Stimulated activated CD4-positive, alpha-beta T cell treated with anti-CD3 and anti-CD28 coated beads, Interleukin-2, amount 100 ng/mL, for 48 hours (primary cell): Measurements from ENCODE around the gene ISOC2.
A peak's percentile ranks its signal among the peaks of the same experiment; 100 is the strongest.

ENCODE experiments used
- DNase-seq, 2 donors: peaks; one replicate each; pipeline ENCODE4 v3.0.0-alpha.2; 2020

Gene ISOC2

DNA sequence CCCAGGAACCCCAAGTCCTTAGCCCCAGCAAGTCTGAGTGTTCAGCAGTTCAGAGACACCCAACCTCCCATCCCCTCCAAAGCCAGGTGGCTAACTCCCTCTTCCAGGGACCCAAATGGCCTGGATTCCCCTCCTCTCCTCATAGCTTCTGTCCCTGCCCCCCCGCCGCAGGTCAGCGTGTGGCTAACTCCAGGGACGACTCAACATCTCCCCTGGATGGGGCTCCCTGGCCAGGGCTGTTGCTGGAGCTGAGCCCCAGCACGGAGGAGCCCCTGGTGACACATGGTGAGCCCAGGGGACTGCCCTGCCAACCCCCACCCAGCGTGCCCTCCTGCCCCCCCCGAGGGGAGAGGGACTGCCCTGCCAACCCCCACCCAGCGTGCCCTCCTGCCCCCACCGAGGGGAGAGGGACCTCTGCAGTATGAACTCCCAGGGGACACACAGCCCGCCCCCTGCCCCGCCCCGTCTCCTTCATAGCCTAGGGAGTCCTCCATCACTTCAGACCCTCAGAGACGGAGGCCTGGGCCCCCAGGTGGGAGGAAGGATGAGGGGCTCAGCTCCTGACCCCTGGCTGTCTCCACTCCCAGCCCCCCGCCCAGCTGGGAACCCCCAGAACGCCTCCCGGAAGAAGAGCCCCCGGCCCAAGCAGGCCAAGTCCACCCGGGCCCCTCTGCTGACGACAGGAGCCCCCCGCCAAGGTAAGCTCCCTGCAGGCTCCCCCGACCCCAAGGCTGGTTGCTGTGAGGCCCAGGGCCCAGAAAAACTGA, 28.5 kb upstream of the ISOC2 start:
- no peak for DNase-seq

DNA sequence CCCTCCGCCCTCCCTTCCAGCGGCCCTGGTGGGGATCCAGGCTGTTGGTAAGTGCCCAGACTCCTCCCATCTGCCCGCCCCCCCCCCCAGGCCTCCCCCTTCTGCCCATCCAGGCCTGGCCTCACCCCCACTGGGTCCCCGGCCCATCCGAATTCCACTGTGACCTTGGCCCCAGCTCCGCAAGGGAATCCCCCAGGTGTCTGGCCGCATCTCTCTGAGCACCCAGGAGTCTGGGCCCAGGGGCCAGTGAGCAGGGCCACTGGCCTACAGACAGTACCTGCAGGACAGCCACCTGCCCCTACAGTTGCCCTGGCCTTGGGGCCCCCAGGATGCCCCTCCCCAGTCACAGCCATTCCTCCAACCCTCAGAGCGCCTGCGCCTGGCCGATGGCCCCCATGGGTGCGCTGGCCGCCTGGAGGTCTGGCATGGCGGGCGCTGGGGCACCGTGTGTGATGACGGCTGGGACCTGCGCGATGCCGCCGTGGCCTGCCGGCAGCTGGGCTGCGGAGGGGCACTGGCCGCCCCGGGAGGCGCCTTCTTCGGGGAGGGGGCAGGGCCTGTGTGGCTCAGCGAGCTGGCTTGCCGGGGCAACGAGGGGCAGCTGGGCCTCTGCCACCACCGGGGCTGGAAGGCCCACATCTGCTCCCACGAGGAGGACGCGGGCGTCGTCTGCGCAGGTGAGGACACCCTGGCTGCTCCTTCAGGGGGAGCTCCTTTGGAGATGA, 27.7 kb upstream of the ISOC2 start:
- no peak for DNase-seq

DNA sequence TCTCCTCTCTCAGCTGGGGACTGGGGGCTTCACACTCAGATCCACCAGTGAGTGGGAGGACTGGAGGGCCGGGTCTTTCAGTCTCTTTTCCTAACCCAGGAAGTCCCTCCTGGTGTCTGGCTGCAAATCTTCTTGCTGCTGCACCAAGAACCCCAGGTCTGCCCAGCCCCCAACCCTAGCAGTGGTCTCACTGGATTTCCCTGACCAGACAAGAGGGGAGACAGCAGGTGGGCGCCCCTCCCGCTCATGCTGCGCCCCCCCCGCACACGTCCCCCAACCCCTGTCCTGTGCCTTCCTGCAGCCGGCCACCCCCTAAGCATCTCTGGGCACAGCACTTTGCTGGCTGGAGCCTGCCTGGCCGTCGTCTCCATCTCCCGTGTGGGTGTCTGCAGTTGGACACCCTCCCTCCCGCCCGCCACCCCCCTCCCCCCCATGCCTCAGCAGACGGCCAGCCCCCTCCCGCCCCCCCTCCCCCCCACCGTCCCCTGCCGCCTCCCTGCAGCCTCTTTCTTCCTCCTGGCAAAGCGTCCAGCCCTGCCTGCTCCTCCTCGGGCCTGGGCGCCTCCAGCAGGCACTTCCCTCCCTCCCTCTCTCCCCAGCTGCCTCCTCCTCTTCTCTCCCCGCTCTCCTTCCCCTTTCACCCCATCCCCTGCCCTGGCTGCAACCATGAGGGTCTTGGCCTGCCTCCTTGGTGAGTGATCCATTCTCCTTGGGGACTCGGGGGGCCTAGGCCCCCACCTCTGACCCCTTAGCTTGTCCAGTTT, 26.7 kb upstream of the ISOC2 start, which contains the start of gene SSC5D:
TSS of gene SSC5D (plus strand) at position 513 of the 764 bp plus-strand sequence. CDS start at position 667, 154 bp downstream.
- no peak for DNase-seq

GRCh38 chr19:55486971-55487923, 25.8 kb upstream of the ISOC2 start:
- peak; percentile 52 to 54 for DNase-seq

DNA sequence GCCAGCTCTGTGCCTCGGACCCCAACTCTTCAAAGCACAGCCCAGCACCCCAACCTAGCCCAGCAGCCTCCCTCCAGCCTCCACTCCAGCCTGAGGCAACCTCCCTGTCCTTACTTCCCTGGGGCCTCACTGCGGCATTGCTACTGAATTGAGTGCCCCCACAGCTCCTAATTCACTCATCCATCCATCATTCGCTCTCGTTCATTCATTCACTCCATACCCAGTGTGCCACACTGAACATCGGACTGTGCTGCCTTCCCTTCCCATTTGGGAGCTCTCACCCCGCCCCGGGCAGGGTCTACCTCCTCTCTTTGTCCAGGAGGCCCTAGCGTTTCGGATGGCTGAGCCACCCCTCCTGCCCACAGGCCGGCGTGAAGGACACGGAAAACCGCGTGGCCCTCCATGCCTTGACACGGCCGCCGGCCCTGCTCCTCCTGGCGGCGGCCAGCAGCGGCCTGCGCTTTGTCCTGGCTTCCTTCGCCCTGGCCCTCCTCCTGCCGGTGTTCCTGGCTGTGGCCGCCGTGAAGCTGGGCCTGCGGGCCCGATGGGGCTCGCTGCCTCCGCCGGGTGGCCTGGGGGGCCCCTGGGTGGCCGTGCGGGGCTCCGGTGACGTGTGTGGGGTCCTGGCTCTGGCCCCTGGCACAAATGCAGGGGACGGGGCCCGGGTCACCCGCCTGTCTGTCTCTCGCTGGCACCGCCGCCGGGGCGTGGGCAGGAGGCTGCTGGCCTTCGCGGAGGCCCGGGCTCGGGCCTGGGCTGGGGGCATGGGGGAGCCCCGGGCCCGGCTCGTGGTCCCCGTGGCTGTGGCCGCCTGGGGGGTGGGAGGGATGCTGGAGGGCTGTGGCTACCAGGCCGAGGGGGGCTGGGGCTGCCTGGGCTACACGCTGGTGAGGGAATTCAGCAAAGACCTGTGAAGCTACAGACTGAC, 24.9 kb upstream of the ISOC2 start:
- no peak for DNase-seq

DNA sequence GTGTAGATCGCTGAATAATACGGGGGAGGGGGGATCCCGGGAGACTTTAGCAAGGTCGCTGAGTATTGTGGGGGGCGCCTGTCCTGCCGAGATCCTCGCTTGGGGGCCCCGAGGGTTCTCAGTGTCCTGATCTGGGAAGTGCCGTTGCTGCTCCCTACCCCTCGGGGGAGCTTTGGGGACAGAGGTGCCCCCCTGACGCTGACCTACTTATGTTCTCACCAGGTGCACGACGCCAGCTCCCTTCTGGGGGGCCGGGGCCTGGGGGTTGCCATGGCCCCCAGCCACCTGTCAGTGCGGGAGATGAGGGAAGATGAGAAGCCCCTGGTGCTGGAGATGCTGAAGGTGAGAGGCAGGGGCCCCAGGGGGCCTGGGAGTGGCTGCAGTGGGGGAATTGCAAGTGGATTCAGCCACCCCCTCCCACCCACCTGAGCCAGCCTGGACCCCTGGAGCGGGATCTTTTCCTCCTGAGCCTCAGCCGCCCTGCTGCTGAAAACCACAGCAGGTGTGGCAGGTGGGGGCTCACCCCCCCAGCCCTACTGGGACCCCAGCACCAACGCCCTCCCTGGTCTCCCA, 24.1 kb upstream of the ISOC2 start:
- DNase-seq = no peak

- DNase-seq = peak; percentile 58 to 62
Measured at GRCh38 chr19:55484593-55485438, 23.4 kb upstream of the ISOC2 start, which contains the start of gene NAT14. Gene NAT14 (plus strand): TSS chr19:55485188. CDS start chr19:55485709, 521 bp downstream.

DNA sequence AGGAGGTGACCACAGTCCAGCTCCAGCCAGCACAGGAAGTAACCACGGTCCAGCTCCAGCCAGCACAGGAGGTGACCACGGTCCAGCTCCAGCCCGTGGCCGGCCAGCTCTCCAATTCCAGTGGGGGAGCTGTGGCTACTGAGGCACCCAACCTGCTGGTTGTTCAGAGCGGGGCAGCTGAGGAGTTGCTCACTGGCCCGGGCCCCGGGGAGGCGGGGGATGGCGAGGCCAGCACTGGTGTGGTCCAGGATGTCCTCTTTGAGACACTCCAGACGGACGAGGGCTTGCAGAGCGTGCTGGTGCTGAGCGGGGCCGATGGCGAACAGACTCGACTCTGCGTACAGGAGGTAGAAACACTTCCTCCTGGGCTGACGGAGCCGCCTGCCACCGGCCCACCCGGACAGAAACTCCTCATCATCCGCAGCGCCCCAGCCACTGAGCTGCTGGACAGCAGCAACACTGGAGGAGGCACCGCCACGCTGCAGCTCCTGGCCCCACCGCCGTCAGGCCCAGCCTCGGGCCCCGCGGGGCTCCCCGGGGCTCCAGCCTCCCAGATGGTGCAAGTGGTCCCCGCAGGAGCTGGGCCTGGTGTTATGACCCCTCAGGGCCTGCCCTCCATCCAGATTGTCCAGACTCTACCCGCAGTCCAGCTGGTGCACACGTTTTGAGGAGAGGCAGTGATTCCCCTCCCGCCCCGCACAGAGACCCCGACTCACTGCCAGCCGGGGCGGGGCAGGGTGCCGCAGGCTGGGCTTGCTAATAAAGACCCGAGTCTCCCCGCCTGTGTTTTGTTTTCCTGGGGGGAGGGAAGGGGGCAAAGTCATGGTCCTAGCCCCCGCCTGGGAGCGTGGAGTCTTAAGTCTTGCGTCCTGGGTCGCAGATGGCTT, 22.5 kb upstream of the ISOC2 start:
- no peak for DNase-seq

DNA sequence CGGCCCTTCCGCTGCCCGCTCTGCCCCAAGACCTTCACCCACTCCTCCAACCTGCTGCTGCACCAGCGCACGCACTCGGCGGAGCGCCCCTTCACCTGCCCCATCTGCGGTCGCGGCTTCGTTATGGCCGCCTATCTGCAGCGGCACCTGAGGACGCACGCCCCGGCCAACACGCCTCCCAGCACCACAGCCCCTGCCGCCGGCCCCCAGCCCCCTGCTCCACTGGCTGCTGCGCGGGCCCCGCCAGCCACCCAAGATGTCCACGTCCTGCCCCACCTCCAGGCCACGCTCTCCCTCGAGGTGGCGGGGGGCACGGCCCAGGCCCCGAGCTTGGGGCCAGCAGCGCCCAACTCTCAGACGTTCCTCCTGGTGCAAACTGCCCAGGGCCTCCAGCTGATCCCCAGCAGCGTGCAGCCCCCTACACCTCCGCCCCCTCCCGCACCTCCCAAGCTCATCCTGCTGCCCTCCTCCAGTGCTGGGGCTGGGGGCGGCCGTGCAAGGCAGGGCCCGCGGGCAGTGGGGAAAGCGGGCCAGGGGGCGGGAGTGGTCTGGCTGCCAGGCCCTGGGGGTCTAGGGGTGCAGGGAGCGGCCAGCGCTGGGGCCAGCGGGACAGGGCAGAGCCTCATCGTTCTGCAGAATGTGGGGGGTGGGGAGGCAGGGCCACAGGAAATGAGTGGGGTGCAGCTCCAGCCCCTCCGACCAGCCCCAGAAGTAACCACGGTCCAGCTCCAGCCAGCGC, 21.7 kb upstream of the ISOC2 start:
- no peak for DNase-seq

DNA sequence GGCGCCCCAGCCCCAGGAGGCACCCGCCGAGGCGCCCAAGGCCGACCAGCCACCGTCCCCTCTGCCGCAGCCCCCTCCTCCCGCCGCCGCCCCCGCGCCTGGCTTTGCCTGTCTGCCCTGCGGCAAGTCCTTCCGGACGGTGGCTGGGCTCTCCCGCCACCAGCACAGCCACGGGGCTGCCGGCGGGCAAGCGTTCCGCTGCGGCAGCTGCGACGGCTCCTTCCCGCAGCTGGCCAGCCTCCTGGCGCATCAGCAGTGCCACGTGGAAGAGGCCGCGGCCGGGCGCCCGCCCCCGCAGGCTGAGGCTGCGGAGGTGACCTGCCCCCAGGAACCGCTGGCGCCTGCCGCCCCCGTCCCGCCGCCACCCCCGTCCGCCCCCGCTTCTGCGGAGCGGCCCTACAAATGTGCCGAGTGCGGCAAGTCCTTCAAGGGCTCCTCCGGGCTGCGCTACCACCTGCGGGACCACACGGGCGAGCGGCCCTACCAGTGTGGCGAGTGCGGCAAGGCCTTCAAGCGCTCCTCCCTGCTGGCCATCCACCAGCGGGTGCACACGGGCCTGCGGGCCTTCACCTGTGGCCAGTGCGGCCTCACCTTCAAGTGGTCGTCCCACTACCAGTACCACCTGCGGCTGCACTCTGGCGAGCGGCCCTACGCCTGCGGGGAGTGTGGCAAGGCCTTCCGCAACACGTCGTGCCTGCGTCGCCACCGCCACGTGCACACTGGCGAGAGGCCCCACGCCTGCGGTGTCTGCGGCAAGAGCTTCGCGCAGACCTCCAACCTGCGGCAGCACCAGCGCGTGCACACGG, 20.9 kb upstream of the ISOC2 start:
- DNase-seq = no peak

DNA sequence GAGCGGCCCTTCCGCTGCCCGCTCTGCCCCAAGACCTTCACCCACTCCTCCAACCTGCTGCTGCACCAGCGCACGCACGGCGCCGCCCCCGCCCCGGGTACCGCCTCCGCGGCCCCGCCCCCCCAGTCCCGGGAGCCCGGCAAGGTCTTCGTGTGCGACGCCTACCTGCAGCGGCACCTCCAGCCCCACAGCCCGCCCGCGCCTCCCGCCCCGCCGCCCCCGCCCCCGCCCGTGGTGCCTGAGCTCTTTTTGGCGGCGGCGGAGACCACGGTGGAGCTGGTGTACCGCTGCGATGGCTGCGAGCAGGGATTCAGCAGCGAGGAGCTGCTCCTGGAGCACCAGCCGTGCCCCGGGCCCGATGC, 20.3 kb upstream of the ISOC2 start:
- DNase-seq = no peak

- no peak for DNase-seq
Measured at GRCh38 chr19:55481148-55481793, 19.8 kb upstream of the ISOC2 start.

DNA sequence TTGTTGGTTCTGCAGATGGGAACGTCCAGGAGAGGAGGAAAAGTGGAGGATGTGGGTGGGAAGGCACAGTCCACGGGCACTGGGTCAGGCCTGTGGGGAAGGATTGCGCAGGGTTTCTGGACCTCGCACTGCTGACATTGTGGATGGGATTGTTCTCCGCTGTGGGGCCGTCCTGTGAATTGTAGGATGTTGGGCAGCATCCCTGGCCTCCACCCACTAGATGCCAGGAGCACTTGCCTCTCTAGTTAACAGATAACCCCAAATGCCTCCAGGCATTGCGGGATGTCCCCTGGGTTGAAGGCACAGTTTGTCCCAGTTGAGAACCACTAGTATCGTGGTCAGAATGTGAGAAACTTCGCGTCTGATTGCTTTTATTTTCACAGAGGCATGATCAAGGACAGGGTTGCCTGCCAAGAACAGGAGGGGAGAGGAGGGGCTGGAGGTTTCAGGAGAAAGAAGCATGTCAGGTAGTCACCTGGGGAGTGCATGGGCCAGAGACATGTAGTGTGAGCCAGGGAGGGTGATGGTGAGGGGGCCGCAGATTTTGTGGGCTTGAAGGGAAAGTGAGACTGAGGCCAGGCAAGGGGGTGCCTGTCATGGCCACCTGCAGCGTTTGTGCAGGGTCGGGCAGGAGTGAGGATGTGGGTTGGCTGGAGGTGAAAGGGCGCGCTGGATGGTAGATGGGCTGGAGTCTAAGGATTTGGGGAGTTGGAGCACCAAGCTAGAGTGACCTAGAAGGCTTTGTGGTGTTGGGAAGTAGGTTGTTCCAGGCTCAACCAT, 18.2 kb upstream of the ISOC2 start:
- DNase-seq = no peak

GRCh38 chr19:55479045-55479444, 17.6 kb upstream of the ISOC2 start:
- DNase-seq = no peak

DNA sequence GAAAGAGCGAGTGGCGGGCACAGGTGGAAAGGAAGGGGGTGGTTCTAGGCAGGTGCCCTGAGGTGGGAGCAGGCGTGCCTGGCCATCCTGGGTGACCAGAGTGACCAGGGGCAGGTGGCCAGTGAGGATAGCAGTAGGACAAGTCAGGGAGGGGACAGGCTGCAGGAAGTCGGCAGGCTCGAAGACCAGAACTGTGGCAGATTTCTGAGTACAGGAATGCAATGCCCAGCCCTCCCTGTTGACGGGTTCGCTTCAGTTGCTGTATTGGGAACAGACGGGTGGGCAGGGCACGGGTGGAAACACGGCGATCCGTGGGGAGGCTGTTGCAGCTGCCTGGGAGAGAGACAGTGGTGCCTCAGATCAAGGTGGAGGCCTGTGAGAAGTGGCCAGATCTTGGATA, 16.9 kb upstream of the ISOC2 start:
- no peak for DNase-seq

DNA sequence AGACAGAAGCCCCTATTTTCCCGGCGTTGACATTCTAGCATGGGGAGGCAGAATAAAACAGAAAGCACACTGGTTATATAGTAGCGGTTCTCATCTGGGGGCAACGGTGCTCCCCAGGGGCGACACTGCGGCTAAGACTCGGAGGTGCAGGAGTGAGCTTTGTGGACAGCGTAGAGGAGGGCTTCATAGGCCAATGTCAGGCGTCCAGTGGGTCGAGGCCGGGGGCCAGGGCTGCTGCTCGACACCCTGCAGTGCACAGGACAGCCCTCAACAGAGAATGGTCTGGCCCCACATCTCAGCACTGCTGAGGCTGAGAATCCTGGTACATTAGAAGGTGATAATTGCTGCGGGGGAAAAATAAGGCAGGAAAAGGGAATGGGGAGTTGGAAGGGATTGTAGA, 16.5 kb upstream of the ISOC2 start:
- DNase-seq = no peak
